T follicular helper cell (primary cell): Measurements from ENCODE around the gene PARP3.
A peak's percentile ranks its signal among the peaks of the same experiment; 100 is the strongest.

Experiments
- DNase-seq: peaks from one replicate; pipeline ENCODE4 v3.0.0-alpha.2; 2020; ENCODE audit warnings: low read depth

Gene PARP3

DNA sequence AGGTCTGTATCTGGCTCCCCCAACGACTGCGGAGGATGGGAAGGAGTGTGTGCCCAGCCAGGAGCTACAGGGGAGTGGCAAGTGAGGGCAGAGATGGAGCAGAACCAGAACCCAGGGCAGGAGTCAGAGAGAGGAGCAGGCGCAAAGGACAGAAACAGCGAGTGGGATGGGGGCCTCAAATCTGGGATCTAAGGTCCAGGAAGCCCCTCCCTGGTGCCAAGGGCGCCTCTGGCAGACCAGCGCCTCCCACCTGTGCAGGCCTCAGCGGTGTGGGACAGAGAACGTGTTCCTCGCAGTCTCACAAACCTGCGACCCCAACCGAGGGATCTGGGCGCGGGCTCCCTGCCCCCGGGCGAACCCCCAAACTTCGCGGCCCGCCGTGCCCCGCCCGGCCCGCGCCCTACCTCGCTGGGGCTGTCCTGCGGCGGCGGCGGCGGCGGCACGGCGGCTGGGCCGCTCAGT is 24.8 kb downstream of the PARP3 start:
- DNase-seq: no peak

DNA sequence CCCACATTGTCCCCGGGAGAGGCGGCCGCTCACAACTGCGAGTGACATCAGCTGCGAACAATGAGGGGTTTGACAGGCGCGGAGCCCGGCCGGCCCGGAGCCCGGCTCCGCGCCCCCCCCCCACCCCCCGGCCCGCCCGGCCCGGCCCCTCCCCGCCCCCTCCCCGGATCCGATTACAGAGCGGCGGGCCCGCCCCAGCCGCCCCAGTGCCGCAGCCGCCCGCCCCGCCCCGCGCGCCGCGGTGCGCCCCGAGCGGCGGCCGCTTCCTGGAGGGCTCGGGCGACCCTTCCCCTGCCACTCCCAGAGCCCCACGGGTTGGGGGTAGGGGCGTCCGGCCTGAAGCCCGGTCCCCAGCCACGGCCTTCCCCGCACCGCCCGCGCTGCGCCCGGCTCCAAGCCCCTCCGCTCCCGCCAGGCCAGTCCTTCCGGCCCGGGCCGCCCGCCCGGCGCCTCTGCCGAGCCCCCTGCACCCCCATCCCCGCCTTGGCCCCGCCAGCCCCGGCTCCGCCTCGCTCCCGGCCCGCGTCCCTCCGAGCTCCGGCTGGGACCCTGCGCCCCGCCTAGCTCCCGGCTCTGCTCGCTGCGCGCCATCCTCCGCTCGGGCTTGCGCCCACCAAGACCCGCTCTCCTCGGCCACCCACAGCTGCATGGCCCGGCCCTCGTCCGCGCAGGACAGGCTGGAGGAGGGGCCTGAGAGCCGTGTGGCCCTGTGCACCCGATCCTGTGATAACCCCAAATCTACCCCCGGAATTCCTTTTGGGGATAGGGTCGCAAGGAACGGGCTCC is 25.4 kb downstream of the PARP3 start, which contains the start of gene PCBP4:
Gene PCBP4, minus strand, starts transcription at position 71 of the 786 bp plus-strand sequence. CDS start 6,214 bp downstream, outside the sequence.
- DNase-seq: peak; percentile 33

GRCh38 chr3:51968170-51968775 is 26.1 kb downstream of the PARP3 start:
- no peak for DNase-seq

DNA sequence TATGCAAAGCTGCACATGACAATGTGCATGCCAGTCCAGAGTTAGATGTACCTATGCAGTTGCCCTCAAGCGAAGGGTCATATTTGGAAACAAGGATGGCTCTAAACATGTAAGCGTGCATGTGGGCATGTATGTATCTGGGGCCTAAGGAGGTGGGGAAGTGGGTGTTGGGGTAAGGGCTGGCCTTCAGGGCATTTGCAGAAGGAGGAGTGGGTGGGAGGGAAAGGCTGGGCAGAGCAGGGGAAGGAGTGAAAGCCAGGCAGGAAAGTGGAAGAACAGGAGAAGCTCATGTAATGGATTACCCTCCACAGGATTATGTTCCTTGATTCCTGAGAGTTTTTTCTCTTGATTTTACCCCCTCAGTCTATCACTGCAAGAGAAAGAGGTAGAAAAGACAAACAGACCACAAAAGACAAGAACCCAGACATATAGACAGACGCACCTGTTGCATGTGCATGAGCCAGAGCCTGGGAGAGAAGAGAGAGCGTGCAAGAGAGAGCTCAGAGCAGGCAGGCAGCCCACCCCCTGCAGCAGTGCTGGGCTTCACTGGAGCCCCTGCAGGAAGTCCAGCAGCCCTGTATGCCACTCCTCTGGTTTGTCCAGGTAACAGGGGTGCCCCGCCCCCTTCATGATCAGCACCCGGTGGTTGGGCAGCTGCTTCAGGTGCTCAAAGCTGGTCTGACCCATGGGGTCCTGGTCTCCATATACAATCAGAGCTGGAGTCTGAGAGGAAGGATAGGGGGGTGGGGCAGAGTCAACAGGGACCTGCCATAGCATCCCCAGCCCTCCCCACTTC is 26.9 kb downstream of the PARP3 start:
- no peak for DNase-seq

DNA sequence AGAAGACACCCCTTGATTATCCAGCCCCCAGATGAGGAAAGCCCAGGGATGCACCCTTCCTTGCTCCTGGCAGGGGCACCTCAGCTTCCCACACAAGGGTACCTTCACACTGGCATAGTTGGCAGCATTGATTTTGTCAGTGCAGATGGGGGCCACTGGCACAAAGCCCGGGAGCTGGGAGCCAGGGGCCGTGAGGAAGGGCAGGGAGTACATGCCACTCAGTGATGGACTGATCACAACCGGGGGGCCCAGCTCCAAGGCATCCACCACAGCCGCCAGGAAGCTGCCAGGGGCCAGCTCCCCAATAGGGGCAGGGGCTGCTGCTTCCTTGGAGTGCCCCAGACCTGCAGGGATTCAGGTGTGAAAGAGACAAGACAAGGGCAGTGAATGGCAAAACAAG is 27.7 kb downstream of the PARP3 start:
- DNase-seq: no peak

DNA sequence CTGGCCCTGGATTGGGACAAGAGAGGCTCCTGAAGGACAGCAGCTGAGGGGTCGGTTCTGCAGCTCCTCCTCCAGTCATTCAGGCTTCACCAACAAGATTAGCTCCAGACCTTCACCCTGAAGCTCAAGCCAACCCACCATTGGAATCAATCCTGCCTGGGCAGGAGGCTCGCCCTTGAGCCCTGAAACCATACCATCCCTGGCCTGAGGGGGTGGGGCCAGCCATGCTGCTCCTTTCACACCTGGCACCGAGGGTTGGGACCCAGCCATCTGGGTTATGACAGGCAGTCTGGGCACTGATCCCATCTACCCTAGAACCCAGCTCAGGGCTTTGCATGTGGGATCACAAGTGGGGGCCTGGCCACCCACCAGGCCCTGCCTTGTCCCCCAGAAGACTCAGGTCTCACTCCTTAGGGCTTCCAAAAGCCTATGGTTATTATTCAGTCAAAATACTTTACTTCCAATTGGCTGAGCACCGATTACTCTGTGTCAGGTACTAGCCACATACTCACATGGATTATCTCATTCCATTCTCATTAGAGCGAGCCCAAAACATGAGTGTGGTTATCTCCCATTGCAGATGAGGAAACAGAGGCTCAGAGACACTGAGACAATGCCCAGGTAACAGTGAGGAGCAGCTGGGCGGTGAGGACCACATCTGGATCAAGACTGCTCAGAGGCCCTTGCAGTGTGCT is 28.6 kb downstream of the PARP3 start:
- DNase-seq: no peak

DNA sequence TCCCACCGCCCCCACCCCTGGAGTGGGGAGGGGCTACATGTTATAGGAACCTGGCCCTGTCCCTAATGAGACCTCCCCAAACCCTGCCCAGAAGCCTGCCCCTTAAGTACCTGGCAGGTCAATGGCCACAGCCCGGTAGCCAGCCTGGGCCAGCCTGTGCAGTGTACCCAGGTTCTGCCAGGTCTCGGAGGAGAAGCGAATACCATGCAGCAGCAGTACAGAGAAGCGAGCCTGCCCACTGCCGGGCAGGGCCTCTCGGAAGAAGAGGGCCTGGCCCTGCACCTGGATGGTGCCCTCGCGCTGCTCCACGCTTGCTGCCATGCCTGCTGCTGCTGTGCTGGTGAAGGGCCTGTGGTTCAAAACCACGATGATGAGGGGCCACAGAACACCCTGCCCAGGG is 29.2 kb downstream of the PARP3 start:
- no peak for DNase-seq

GRCh38 chr3:51974277-51974962 is 32.3 kb downstream of the PARP3 start:
- DNase-seq: no peak

DNA sequence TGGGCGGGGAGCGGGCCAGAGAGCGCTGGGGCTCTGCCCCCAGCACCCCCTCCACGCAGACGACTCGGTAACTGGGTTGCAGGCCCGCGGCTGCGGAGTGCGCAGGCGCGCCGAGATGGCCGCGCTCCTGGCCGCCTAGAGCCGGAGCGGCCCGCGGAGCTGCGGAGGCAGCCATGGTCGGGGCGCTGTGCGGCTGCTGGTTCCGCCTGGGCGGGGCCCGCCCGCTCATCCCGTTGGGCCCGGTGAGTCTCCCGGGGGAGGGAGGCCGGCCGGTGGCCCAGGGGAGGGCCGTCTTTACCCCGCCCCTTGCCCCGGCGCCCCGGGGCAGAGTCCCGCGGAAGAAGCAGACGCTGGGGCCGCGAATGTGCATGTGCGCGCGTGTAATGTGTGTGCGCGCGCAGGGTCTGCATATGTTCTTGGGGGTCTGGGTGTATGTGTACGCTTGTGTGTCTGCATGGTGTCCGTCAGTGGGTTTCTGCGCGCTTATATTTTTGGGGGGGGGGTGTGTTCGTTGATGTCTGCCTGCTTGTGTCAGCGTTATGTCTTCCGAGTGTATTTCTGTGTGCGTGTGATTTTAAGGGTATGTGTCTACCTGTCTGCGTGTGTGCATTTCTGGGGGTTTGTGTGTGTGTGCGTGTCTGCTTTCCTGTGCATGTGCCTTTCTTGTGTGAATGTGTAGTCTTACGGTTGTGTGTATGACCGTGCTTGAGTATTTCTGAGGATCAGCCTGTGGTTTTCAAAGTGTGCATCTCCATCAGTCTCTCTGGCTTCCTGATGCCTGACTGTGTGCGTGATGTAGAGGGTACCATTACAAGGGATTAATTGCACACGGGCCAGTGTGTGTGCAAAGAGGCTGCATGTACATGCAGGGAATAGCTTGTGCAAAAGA is 33.0 kb downstream of the PARP3 start, which contains the start of gene ABHD14A:
Gene ABHD14A, plus strand, starts transcription at position 102 of the 889 bp plus-strand sequence. Its CDS starts 72 bp downstream, at position 174.
- peak; percentile 57 for DNase-seq

DNA sequence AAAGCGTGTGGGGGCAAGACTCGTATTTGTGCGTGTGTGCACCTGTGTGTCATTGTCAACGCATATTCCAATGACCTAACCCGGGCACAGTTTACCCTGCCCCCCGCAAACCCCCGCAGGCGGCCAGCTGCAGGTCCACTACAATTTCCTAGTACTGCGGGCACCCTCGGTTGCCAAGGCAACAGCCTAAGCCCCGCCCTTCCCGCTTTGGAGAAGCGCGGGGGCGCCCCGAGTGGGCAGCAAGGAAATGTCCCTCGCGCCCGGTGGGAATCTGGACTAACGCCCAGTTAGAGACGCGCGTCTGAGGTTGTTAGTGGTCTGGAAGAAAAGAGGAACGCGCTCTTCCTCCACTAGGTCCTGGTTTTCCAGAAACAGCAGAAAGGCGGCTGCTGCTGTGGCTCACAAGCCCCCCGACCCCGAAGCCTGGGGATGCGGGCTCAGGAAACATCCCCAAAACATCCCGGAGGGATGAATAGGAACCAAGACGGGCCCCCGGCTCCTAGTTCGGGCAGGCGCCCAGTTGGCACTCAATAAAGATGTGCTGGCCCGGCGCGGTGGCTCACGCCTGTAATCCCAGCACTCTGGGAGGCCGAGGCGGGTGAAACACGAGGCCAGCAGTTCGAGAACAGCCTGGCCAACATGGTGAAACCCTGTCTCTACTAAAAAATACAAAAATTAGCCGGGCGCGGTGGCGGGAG is 33.8 kb downstream of the PARP3 start:
- DNase-seq: no peak

DNA sequence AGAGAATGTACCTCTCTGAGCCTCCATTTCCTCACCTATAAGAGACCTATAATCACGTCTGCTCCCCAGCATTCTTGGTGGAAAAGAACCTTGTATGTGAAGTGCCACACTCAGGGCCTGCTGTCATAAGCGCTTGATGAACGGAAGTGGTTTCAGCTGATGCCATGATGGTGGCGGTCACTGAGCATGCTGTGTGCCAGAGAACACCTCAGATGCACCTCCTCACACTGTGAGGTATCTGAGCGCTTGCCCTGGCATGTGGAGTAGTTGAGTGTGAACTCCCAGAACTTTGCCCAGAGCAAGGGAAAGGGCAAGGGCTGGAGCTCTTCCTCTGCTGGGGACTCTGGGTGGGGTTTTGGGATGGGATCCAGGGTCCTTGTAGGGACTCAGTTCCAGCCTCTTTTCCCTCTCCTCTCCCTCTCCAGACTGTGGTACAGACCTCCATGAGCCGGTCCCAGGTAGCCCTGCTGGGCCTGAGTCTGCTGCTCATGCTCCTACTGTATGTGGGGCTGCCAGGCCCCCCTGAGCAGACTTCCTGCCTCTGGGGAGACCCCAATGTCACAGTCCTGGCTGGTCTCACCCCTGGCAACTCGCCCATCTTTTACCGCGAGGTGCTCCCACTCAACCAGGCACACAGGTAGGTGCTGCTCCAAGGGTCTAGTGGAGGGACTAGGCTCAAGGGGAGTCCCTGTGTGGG is 35.4 kb downstream of the PARP3 start:
- no peak for DNase-seq

DNA sequence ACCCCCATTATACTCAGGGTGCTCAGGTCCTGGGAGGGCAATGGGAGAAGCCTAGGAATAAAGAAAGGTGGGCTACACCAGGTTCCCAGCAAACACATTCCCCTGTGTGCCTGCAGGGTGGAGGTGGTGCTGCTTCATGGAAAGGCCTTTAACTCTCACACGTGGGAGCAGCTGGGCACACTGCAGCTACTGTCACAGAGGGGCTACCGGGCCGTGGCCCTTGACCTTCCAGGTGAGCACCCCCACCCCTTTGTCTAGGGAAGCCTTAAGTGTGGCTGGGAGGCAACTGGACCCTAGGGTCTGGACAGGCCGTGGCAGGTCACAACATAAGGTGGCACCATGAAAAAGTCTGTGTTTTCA is 36.0 kb downstream of the PARP3 start:
- no peak for DNase-seq

DNA sequence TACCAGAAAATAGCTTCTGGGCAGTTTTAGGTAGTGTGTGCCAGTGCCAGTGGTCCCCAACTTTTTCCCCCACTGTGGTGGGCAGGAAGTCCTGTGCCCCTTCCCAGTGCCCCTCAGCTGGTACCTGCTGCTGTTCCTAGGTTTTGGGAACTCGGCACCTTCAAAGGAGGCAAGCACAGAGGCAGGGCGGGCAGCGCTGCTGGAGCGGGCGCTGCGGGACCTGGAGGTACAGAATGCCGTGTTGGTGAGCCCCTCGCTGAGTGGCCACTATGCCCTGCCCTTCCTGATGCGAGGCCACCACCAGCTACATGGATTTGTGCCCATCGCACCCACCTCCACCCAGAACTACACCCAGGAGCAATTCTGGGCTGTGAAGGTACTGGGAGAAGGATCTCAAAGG is 38.1 kb downstream of the PARP3 start:
- DNase-seq: no peak

DNA sequence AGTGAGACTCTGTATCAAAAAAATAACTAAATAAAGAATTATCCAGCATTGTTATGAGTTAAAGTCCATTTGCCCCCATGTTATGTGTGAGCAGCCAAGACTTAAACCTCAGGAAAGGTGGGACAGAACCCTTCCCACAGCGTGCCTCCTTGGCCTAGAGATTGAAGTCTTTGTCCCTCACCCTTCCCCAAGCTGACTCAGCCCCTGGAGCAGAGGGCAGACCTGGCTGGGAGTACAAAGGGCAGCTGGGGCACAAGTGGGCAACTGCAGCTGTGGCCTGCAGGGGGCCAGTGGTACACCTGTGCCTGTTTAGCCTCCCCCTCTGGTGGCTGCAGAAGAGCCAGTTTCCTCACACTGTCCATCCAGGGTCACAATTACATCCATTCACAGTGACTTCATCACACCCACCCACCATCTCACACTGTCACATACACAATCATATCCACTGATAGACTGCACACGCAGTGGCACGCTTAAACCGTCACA is 40.2 kb downstream of the PARP3 start:
- no peak for DNase-seq

DNA sequence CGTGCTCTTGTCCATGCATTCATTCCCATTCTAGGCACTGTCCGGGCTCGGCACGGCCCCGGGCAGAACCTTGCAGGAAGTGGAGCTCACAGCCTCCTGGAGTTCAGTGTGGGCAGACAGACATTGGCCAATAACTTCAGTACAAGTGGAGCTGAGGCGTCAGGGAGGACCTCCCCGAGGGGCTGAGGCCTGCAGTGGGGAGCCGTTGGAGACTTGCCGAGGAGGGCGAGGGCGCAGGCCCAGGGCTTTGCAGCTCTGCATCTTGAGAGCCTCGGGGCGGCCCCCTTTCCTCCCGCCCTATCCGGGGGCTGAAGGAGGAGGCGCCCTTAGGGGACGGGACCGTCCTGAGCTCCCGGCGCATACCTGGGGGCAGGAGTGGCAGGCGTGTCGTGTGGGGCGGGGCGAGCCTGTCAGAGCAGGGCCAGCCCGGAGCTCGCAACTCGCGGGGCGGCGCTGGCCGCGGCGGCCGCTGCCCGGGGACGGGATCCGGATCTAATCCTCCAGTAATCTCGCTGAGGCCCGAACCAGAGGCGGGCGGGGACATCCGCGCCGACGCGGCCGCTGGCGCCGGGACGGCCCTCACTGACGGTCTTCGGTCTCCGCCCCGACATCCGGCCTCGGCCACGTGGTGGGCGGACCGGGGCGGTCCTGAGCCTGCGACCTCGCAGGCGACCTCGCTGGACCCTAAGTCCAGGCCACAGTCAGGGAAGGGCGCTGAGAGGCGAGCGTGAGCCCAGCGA is 40.8 kb downstream of the PARP3 start, which contains the start of gene ACY1:
Gene ACY1, plus strand, starts transcription at position 698 of the 740 bp plus-strand sequence. CDS start 530 bp downstream, outside the sequence.
- peak; percentile 55 for DNase-seq

- no peak for DNase-seq
These were observed 41.6 kb downstream of the PARP3 start for GRCh38 chr3:51983578-51984268.

GRCh38 chr3:51984269-51984647 is 42.1 kb downstream of the PARP3 start:
- DNase-seq: no peak
